ENCODE data around the gene C17orf67. TPM values are rescaled to one million over a fixed set of nuclear protein-coding genes. Genes with fewer than 3 reads are reported as not detected.

Gene C17orf67
- total and polyA plus RNA-seq, 2 of the 13 experiments (the other 11 are each of a cell fraction or from before 2014, with no cell fraction given), result 0.41 to 0.86 TPM

DNA sequence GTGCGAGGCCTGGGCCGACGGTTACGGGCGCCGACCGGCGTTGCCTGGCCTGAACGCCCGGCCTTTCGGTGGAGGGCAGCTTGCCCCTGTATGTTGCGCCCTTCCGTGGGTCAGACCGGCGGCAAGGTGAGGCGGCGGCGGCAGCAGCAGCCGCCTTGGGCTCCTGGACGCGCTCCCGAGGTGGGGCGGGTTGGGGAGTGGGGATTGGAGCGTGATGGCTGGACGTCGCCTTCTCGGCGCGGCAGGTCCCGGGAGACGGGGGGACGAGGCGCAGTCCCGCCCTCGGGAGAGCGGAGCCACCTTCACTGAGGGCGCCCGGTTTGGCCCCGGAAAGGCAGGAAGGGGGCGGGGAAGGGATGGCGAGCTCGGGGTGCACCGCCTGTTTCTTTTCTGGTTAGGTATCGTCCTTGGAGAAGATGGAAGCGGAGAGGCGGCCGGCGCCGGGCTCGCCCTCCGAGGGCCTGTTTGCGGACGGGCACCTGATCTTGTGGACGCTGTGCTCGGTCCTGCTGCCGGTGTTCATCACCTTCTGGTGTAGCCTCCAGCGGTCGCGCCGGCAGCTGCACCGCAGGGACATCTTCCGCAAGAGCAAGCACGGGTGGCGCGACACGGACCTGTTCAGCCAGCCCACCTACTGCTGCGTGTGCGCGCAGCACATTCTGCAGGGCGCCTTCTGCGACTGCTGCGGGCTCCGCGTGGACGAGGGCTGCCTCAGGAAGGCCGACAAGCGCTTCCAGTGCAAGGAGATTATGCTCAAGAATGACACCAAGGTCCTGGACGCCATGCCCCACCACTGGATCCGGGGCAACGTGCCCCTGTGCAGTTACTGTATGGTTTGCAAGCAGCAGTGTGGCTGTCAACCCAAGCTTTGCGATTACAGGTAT lies 902 bp upstream of the C17orf67 start (continued):
- TF ChIP-seq THRA (CRISPR knock-in tag; IDR thresholded peaks at IDR 0.05; ENCODE audit: borderline replicate concordance) (no peak), HDAC1 (CRISPR knock-in tag; IDR thresholded peaks at IDR 0.05) (peak; percentile 61), RBM39 (IDR thresholded peaks at IDR 0.05; ENCODE audit: low read depth, low read length, poor library complexity, severe bottlenecking) (no peak), ZFP1 (CRISPR knock-in tag; IDR thresholded peaks at IDR 0.05) (no peak), NFRKB (IDR thresholded peaks at IDR 0.05) (no peak), GLI4 (CRISPR knock-in tag; IDR thresholded peaks at IDR 0.05; ENCODE audit: borderline replicate concordance) (peak; percentile 64; the same call in 1 of the 2 replicates), ZBTB40 (IDR thresholded peaks at IDR 0.05) (no peak), ZBTB40 (CRISPR knock-in tag; IDR thresholded peaks at IDR 0.05) (peak; percentile 37; the same call in 1 of the 2 replicates), ZNF44 (CRISPR knock-in tag; IDR thresholded peaks at IDR 0.05) (0 out of 2 replicates have a peak, but pooled peaks have one; percentile 44)
